Astrocyte (in vitro differentiated cells and primary cell): Measurements from ENCODE around the gene FAM185A.

Experiments used
- CTCF ChIP-seq: IDR thresholded peaks from 2 replicates; pipeline ENCODE4 v1.5.1; 2011; ENCODE audit warnings: low read depth, mild to moderate bottlenecking, inconsistent platforms, low read length, moderate library complexity; ENCODE audit not compliant: insufficient read depth
- EZH2 ChIP-seq: IDR thresholded peaks from 2 replicates; pipeline ENCODE4 v1.6.1; 2012; ENCODE audit warnings: mild to moderate bottlenecking, low read length, inconsistent platforms; ENCODE audit not compliant: insufficient read depth

GRCh38 chr7:102849079-102849478 is 100.3 kb downstream of the FAM185A start:
- TF ChIP-seq EZH2 (no peak), CTCF (no peak)
